GM08714 (cell line): ENCODE results near the gene IFNGR2.
"Not testable (repeated sequence)": the region's sequence is repeated elsewhere in the genome, so short reads cannot be mapped to it uniquely, and the experiment has no call there.

Source experiments
- H3K4me3 ChIP-seq: fragments of 200-500 bp; sonication (Bioruptor generic); 2 replicates; pipeline ENCODE4 v1.5.1; 2014; ENCODE audit warnings: mild to moderate bottlenecking, low read length, inconsistent platforms
- ZNF274 ChIP-seq: IDR thresholded peaks from 2 replicates; pipeline ENCODE4 v1.6.1; 2012; ENCODE audit warnings: mild to moderate bottlenecking, low read depth, low read length

The IFNGR2 gene

DNA sequence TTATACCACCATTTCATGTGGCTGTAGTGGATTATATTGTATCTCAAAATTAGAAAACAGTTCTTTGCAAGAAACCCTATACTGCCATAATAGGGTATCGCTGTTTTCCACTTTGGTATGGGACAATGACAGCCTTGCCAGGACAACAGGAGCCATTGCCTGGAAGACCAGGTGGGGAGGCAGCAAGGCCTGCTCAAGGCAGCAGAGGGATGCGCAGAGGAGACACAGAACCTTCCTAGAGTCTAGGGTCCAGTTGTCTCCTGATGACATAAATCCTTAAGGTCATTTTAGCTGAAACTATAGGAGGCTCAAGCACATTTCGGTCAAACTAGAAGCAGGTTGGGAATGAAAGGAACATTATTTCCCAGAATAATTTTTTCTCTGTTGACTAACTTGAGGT lies 27.6 kb downstream of the IFNGR2 start:
- no peak overlapping the region for H3K4me3 ChIP-seq
- TF ChIP-seq ZNF274 = no peak

DNA sequence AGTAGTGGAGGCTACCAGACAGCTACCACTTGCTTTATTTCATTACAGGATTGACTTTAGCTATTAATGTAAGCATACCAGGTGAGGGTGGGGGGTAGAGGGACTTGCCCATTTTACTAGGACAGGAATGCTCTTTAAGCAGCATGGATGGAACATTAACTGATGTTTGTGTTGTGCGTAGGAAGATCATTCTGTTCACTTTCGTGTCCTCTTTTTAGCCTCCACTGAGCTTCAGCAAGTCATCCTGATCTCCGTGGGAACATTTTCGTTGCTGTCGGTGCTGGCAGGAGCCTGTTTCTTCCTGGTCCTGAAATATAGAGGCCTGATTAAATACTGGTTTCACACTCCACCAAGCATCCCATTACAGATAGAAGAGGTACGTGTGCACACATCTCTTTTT lies 29.3 kb downstream of the IFNGR2 start:
- no peak for TF ChIP-seq ZNF274
- H3K4me3 ChIP-seq = no peak overlapping the region

DNA sequence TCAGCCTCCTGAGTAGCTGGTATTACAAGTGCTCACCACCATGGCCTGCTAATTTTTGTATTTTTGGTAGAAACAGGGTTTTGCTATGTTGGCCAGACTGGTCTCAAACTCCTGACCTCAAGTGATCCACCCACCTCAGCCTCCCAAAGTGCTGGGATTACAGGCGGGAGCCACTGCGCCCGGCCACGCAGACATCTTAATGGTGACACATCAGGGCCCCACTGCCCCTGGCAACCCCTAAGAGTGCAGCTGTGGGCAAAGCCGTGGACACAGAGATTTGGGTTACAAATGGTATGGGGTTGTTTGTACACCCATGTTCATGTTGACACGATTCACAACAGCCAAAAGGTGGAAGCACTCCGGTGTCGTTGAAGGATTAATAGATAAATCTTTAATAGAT lies 29.8 kb downstream of the IFNGR2 start:
- no peak overlapping the region for H3K4me3 ChIP-seq
- no peak for TF ChIP-seq ZNF274

DNA sequence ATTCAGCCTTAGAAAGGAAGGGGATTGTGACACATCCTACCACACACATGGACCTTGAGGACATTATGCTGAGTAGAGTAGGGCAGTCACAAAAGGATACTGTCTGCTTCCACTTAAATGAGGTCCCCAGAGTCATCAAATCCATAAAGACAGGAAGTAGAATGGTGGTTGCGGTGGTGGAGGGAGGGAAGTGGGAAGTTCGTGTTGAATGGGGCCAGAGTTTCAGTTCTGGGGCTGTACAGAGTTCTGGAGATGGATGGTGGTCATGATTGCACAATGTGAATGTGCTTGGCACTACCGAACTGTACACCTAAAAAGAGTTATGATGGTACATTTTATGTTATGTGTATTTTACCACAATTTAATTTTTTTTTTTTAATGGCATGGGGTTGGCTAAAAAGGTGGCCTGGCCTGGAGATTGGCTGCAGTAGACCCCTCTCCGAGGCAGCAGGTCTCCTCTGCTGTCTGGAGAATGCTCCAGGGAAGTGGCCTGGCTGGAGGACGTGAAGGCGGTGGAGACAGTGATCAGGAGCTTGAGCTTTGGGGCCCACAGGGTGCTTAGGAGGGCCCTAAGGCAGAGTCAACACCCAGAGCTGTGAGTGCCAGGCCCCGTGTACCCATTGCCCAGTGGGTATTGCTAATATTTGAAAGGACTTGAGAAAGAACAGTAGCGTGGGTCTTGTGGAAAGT lies 30.4 kb downstream of the IFNGR2 start:
- no peak for TF ChIP-seq ZNF274
- no peak overlapping the region for H3K4me3 ChIP-seq

DNA sequence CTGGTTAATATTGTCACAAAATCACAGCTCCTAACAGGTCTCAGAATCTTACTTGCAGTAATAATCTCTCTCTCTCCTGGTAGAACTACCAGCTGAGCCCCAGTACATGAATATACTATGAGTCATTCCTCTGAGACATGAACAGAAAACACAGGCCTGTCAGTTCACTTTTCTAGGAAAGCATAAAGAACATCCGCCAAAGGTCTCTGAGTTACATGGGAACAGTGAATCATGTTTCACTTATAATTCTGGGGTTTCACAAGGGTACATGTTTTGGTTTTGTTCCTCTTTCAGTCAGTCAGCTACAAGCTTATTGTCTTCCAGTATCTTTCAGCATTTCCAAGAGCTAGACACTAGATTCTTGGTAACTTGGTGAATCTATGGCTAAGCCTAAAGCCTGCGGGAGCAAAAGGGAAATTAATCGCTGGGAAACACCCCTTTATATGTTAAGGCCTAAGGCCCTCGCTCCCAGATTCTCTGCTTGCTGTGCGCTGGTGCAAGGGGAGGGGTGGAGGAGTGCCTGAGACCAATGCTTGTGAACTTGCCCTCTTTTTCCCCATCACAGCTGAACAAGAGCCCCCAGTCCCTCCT lies 31.7 kb downstream of the IFNGR2 start:
- no peak for TF ChIP-seq ZNF274
- H3K4me3 ChIP-seq = no peak overlapping the region; the same call in 1 of the 2 replicates

DNA sequence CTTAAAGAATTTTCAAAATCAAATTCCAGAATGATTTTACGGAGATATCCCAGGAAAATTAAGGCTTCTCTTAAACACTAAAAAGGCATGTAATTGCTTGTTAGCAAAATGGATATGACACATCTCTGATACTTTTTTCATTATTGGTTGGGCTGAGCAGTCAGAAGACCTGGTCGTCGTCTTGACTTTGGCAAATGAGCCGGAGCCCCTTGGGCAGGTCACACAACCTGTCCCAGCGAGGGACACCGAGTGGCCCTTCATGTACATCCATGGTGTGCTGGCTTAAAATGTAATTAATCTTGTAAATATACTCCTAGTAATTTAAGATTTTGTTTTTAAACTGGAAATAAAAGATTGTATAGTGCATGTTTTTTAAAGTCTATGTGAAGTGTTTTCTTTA lies 33.9 kb downstream of the IFNGR2 start:
- TF ChIP-seq ZNF274 = no peak
- no peak overlapping the region for H3K4me3 ChIP-seq

DNA sequence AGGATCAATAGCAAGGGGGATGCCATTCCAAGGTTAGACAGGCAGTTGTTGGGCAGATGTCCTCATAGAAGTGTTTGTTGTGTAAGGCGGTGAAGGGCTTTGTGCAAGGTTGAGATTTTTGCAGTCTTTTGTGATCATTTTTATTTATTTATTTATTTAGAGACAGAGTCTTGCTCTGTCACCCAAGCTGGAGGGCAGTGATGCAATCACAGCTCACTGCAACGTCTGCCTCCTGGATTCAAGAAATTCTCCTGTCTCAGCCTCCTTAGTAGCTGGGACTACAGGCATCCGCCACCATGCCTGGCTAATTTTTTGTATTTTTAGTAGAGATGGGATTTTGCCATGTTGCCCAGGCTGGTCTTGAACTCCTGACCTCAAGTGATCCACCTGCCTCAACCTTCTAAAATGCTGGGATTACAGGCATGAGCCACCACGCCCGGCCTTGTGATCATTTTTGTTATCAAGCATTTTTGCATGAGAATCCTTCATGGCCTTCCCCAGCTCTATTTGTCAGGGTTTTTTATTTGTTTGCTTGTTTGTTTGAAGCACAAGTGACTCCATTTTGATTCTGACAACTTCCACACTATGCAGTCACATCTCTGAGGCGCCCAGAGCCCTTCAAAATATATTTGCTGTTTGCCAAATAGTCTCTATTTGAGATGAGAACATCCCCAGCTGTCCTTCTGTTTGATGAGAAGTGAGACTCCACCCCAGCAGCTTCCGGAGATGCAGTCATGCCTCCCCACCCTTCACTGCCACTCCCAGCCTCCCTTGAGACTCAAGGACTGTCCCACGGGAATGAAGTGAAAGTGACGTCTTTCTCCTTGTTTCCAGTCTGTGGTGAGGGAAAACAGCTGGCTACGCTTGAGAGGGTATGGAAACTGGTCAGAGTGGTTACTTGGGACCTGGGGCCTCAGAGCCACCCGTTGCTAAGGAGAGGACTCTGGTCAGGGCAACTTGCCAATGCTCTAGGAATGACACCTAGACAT lies 38.6 kb downstream of the IFNGR2 start:
- no peak overlapping the region for H3K4me3 ChIP-seq
- TF ChIP-seq ZNF274 = no peak

DNA sequence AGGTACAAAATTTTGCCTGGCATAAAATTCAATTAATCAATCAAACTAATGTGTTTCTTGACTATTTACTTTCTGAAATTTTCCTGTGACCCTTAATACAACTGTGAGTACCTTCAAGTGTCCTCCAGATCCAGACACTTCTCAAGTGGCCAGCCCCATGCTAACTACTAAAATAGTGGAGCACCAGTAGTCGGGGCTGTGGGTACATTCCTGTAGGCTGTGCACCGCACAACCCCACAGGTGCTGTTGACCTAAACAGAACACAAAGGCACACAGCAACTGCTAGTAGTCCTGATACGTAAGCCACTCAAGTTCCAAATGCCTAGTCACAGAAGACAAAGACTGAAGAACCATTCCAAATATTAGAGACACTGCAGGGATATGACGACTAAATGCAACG lies 40.0 kb downstream of the IFNGR2 start:
- no peak overlapping the region for H3K4me3 ChIP-seq
- TF ChIP-seq ZNF274 = no peak

DNA sequence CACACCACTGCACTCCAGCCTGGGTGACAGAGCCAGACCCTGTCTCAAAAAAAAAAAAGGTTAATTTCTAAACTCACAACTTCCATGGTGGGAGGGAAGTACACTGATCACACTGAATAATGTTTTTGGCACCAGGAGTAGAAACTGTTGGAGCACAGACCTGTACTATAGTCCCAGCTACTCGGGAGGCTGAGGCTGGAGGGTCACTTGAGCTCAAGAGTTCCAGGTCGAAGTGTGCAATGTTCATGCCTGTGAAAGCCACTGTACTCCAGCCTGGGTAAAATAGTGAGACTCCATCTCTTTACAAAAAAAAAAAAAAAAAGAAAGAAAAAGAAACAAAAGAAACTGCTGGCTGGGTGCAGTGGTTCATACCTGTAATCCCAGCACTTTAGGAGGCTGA lies 41.3 kb downstream of the IFNGR2 start:
- no peak overlapping the region for H3K4me3 ChIP-seq
- no peak for TF ChIP-seq ZNF274

DNA sequence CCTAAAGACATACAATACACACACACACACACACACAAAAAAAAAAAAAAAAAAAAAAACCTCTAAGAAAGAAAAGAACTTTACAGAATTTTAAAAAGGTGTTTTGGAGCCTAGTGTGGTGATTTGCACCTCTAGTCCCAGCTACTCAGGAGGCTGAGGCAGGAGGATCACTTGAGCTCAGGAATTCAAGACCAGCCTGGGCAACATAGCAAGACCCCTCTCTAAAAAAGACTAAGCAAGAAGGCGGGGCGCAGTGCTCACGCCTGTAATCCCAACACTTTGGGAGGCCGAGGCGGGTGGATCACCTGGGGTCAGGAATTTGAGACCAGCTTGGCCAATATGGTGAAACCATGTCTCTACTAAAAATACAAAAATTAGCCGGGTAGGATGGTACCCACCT lies 43.4 kb downstream of the IFNGR2 start:
- H3K4me3 ChIP-seq = not testable (repeated sequence)

DNA sequence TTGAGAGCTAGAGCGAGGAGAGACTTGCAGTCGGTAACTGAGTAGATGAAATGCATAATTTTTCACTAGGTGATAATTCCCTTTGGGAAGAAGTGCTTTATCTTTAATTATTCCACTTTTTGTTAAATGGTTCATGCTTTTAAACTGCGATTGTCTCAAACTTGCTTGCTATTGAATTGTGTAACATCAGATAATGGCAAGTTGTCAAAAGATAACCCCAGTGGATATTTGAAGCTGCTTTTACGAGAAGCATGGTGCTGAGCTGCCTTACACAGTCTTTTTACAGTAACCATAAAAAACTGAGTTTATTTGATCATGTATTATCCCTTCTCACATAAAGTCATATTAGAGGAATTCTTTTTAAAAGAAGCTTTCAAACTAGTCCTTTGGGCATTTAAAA lies 46.4 kb downstream of the IFNGR2 start:
- no peak for TF ChIP-seq ZNF274
- H3K4me3 ChIP-seq = no peak overlapping the region

DNA sequence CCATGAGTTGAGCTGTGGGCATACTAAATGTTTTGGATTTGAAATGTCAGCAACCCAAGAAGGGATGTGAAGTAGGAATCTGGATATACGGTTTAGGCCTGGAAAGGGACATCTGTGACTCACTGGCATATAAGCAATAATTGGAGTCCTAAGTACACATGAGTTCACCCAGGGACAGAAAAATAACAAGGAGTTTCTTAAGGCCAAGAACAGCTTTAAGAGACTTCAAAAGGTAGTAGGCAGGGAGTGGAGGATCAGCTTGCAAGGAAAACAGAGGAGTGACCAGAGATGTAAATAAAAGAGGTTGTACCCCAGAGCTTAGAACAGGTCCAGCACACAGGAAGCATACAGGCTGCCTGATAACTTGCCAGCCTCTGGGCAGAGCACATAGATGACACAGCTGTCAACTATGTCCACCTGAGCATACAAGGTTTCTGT lies 48.4 kb downstream of the IFNGR2 start:
- no peak for TF ChIP-seq ZNF274
- no peak overlapping the region for H3K4me3 ChIP-seq

DNA sequence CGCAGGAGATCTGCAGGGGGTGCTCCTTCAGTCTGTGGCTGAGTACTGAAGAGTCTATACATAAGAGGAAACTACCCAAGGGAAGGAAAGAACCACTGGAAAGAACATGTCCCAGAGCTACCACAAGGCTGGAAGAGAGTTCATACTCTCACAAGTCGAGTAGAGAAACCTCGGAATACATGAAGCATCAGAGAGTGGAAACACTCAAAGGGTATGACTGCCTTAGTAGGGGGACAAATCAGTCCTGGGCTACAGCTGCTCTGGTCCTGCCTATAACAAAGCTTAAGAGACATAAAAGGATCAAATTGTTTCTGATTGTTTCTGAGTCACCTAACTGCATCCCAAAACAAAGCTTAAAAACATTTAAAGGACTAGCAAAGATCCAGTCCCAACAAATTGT lies 49.1 kb downstream of the IFNGR2 start:
- TF ChIP-seq ZNF274 = no peak
- no peak overlapping the region for H3K4me3 ChIP-seq

DNA sequence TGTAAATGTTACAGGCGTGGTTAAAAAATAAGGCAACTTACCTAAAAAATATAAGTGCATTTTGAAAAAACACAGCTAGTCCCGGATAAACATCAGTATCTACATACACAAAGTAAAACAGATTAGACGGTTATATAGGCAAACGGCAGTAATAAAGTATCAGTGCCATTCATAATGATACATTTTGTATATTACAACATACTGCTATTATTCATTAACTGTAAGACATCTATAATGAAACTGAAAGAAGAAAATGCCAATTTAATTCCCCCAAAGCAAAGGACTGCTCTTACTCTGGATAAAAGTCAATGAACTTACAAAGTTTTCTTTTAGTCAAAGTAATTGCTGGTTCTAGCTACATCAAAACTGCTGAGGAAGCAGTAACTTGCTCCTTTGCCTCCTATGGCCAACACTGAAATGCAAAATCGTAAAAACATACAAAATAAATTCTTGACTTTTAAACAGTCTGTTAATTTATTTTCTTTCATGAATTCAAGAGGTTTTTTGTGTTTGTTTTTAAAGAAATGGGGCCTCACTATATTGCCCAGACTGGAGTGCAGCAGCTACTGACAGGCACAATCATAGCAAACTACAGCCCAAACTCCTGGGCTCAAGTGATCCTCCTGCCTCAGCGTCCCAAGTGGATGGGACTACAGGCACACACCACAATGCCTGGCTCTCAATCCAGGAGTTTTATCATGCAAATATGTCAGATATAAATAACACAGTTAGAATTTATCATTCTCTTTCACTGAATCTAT lies 52.7 kb downstream of the IFNGR2 start:
- no peak for TF ChIP-seq ZNF274
- no peak overlapping the region for H3K4me3 ChIP-seq
